ENCODE measurements around the gene GALM.
"Not testable (repeated sequence)": the region's sequence is repeated elsewhere in the genome, so short reads cannot be mapped to it uniquely, and the experiment has no call there.

The GALM gene

GRCh38 chr2:38665854-38666555 is at the start of gene GALM:
Gene GALM, plus strand, starts transcription at chr2:38666114. Its CDS starts 48 bp downstream, at chr2:38666162.
- DNase-seq, result no peak

GRCh38 chr2:38617301-38617700 is 48.6 kb upstream of the GALM start:
- no peak for DNase-seq

GRCh38 chr2:38619458-38620164 is 46.3 kb upstream of the GALM start:
- no peak for DNase-seq

- DNase-seq, result no peak
Observed at GRCh38 chr2:38620282-38620977, 45.5 kb upstream of the GALM start.

GRCh38 chr2:38621018-38621417 is 44.9 kb upstream of the GALM start:
- no peak for DNase-seq

GRCh38 chr2:38622210-38622609 is 43.7 kb upstream of the GALM start:
- DNase-seq, result no peak

GRCh38 chr2:38626326-38627035 is 39.4 kb upstream of the GALM start:
- no peak for DNase-seq

- no peak for DNase-seq
Observed at GRCh38 chr2:38627391-38627790, 38.5 kb upstream of the GALM start.

DNA sequence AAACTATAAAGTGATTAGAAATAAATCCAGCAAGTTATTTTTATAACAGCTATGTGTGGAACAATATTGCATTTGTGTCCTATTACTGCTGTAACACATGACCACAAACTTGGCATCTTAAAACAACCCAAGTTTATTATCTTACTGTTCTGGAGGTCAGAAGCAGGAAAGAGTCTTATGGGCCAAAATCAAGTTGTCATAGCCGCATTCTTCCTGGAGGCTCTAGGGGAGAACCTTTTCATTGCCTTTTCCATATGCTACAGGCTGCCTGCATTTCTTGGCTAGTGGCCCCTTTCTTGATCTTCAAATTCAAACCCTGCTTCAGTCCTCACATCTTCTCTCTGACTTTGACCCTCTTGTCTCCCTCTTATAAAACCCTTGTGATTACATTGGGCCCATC is 36.2 kb upstream of the GALM start:
- DNase-seq, result no peak

DNA sequence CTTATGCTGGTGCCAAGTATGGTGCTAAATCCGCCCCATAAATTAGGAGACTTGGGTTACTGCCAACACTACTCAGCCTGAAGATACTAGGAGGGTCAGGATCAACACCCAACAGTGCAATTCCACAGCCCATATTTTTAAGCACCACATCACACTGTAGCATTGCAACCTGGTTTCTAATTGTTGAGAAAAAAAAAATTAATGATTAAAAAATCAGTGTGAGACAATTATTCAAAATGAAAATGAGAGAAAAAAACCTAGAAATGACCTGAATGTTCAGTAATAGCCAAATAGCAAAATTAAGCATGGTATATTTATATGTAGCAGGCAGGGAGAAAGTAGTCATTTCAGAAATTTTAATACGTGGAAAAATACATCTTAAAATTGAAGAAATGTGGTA is 33.9 kb upstream of the GALM start:
- no peak for DNase-seq

GRCh38 chr2:38632980-38633379 is 32.9 kb upstream of the GALM start:
- DNase-seq, result no peak

- DNase-seq, result no peak
Observed at GRCh38 chr2:38633895-38634294, 32.0 kb upstream of the GALM start.

GRCh38 chr2:38634684-38635083 is 31.2 kb upstream of the GALM start:
- no peak for DNase-seq

GRCh38 chr2:38635139-38635538 is 30.8 kb upstream of the GALM start:
- DNase-seq, result no peak

- DNase-seq, result no peak
Observed at GRCh38 chr2:38636069-38636468, 29.8 kb upstream of the GALM start.

- DNase-seq, result not testable (repeated sequence)
Observed at GRCh38 chr2:38642373-38643017, 23.4 kb upstream of the GALM start.

GRCh38 chr2:38643021-38643671 is 22.8 kb upstream of the GALM start:
- DNase-seq, result no peak

DNA sequence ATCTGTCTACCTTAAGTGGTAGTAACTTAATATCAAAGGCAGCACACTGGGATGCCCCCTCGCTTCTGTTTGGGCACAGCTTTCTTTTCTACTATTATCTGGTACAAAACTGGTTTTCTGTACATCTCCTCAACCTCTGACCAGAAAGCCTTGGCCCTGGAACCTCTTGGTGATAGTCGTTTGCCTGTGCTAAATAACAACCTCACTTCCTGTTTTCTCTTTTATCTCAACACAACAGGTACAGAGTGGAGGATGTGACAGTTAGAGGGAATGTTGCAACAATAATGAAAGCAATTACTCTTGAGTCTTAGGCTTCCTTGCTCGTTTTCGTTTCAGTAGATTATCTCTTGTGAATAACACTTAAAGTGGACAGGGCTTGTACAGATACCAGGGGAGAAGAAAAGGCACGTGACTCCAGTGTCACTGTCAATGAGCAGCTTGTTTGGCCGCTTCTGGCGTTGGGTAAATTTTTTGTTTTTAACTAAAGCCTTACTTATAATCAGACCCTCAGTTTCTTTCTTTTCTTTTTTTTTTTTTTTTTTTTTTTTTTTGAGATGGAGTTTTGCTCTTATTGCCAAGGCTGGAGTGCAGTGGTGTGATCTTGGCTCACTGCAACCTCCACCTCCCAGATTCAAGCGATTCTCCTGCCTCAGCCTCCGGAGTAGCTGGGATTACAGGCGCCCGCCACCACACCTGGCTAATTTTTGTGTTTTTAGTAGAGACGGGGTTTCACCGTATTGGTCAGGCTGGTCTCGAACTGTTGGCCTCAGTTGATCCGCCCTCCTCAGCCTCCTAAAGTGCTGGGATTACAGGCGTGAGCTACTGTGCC is 22.0 kb upstream of the GALM start:
- DNase-seq, result not testable (repeated sequence)

GRCh38 chr2:38648107-38648761 is 17.7 kb upstream of the GALM start:
- no peak for DNase-seq

DNA sequence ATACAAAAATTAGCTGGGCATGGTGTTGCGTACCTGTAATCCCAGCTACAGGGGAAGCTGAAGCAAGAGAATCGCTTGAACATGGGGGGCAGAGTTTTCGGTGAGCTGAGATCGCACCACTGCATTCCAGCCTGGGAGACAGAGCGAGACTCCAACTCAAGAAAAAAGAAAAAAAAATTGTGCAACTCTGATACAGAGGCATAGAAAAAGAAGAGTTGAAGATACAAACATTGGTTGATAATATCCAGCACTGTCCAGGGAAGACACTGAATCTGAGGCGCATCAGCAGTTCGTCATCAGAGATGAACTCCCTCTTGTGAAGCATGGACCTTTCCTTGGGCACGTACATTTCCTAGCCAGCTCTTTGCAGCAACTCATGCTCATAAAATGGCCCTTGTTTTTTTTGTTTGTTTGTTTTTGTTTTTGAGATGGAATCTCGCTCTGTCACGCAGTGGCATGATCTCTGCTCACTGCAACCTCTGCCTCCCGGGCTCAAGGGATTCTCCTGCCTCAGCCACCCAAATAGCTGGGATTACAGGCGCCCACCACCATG is 16.7 kb upstream of the GALM start:
- no peak for DNase-seq
